HepG2 (cell line): ENCODE results near the gene DUSP9. TPM values are rescaled to one million over a fixed set of nuclear protein-coding genes. Genes with fewer than 3 reads are reported as not detected.
A peak's percentile ranks its signal among the peaks of the same experiment; 100 is the strongest.

ENCODE experiments used
- BHLHE40 ChIP-seq: IDR thresholded peaks from 2 replicates; pipeline ENCODE4 v1.6.1; 2011; ENCODE audit warnings: low read length, improper control_type of control experiment
- MIER3 ChIP-seq: IDR thresholded peaks from 2 replicates; pipeline ENCODE4 v1.6.1; 2016; ENCODE audit warnings: missing compliant biosample characterization, borderline replicate concordance
- ZNF207 ChIP-seq: fragments of 450-650 bp; IDR thresholded peaks from 2 replicates; pipeline ENCODE4 v1.6.1; 2016; ENCODE audit warnings: antibody characterized with exemption, borderline replicate concordance
- ZNF343 ChIP-seq: sonication (generic); formaldehyde crosslinking; IDR thresholded peaks from 2 replicates; pipeline ENCODE4 v1.4.0; 2020; ENCODE audit warnings: mild to moderate bottlenecking, missing genetic modification reagents
- ZNF720 ChIP-seq: sonication (generic); formaldehyde crosslinking; IDR thresholded peaks from 2 replicates; pipeline ENCODE4 v1.4.0; 2020; ENCODE audit warnings: missing genetic modification reagents
- ZNF878 ChIP-seq: sonication (generic); formaldehyde crosslinking; IDR thresholded peaks from 2 replicates; pipeline ENCODE4 v1.8.1; 2023; ENCODE audit warnings: mild to moderate bottlenecking, missing genetic modification reagents, moderate library complexity
- polyA plus RNA-seq, 8 experiments: library from polyadenylated mRNA; depleted of rRNA in 3 of 8; stranded (reverse) in 7 of 8; unstranded in 1 of 8; fragments of >200 nt; fragmentation: Illumina TruSeq in 4 of 8; extraction: Trizol in 4 of 8; gene quantifications; 2 replicates each; pipeline versions ENCODE4 v1.2.1 to v1.2.3, GENCODE V29; 2011 to 2016; ENCODE audit warnings: low read depth in 4 of 8, missing spikeins in 1 of 8, mixed read lengths in 1 of 8; ENCODE audit not compliant: insufficient read depth in 1 of 8
- total RNA-seq, 5 experiments: library from RNA; depleted of rRNA; stranded (reverse); fragments of >200 nt; fragmentation: Illumina TruSeq; extraction: Trizol; gene quantifications; 2 replicates each; pipeline ENCODE4 v1.2.3, GENCODE V29; 2016; ENCODE audit warnings: low read depth in 1 of 5
- TF ChIP-seq, protein P1 (sequence below): sonication (generic); formaldehyde crosslinking; IDR thresholded peaks from 2 replicates; pipeline ENCODE4 v1.4.0; 2020; ENCODE audit warnings: missing genetic modification reagents
- TF ChIP-seq, protein P2 (sequence below): IDR thresholded peaks from 2 replicates; pipeline ENCODE4 v1.6.1; 2016; ENCODE audit warnings: low read depth, missing genetic modification reagents, missing compliant biosample characterization
- TF ChIP-seq, protein P3 (sequence below): sonication (generic); formaldehyde crosslinking; IDR thresholded peaks from 2 replicates; pipeline ENCODE4 v1.5.1; 2020; ENCODE audit warnings: mild to moderate bottlenecking, missing genetic modification reagents
- TF ChIP-seq, protein P4 (sequence below): sonication (generic); formaldehyde crosslinking; IDR thresholded peaks from 2 replicates; pipeline ENCODE4 v1.9.0; 2021; ENCODE audit warnings: missing genetic modification reagents, borderline replicate concordance
- TF ChIP-seq, protein P5 (sequence below): sonication (generic); formaldehyde crosslinking; IDR thresholded peaks from 2 replicates; pipeline ENCODE4 v1.9.0; 2021; ENCODE audit warnings: missing genetic modification reagents, mild to moderate bottlenecking, borderline replicate concordance
- TF ChIP-seq, protein P6 (sequence below): sonication (generic); formaldehyde crosslinking; IDR thresholded peaks from 2 replicates; pipeline ENCODE4 v1.8.0; 2022; ENCODE audit warnings: mild to moderate bottlenecking, missing genetic modification reagents

Gene DUSP9
- total and polyA plus RNA-seq, 2 of the 13 experiments (the other 11 are each of a cell fraction or from before 2014, with no cell fraction given) = 235 to 435 TPM

DNA sequence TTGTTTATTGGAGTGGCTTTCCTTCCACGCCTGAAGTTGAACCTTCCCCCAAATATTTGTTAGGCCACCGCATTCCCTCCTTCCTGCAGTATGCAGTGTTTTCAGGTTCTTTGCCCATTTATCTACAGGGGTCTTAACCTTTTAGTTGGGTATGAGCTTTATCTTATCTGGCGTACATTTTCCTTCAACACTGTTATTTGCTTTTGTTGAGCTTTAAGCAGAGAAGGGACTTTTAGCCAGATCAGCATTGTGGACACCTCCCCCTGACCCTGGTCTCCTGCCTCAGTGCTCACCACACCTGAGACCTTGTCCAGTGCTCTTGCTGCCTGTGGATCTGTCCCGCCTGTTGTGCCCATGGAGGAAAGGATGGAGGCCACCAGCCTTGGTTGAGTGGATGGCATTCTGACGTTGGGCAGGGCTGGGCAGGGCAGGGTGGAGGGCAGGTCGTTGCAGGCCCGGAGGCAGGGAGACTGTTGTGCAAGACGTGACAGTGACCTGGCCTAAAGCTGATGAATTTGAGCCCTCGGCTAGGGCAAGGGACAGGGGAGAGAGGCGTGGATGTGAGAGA, 998 bp upstream of the DUSP9 start (continued):
- TF ChIP-seq, protein P1, sequence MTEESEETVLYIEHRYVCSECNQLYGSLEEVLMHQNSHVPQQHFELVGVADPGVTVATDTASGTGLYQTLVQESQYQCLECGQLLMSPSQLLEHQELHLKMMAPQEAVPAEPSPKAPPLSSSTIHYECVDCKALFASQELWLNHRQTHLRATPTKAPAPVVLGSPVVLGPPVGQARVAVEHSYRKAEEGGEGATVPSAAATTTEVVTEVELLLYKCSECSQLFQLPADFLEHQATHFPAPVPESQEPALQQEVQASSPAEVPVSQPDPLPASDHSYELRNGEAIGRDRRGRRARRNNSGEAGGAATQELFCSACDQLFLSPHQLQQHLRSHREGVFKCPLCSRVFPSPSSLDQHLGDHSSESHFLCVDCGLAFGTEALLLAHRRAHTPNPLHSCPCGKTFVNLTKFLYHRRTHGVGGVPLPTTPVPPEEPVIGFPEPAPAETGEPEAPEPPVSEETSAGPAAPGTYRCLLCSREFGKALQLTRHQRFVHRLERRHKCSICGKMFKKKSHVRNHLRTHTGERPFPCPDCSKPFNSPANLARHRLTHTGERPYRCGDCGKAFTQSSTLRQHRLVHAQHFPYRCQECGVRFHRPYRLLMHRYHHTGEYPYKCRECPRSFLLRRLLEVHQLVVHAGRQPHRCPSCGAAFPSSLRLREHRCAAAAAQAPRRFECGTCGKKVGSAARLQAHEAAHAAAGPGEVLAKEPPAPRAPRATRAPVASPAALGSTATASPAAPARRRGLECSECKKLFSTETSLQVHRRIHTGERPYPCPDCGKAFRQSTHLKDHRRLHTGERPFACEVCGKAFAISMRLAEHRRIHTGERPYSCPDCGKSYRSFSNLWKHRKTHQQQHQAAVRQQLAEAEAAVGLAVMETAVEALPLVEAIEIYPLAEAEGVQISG = no peak
- TF ChIP-seq ZNF720 (CRISPR knock-in tag) = no peak
- TF ChIP-seq ZNF878 (CRISPR knock-in tag) = no peak
- TF ChIP-seq, protein P2, sequence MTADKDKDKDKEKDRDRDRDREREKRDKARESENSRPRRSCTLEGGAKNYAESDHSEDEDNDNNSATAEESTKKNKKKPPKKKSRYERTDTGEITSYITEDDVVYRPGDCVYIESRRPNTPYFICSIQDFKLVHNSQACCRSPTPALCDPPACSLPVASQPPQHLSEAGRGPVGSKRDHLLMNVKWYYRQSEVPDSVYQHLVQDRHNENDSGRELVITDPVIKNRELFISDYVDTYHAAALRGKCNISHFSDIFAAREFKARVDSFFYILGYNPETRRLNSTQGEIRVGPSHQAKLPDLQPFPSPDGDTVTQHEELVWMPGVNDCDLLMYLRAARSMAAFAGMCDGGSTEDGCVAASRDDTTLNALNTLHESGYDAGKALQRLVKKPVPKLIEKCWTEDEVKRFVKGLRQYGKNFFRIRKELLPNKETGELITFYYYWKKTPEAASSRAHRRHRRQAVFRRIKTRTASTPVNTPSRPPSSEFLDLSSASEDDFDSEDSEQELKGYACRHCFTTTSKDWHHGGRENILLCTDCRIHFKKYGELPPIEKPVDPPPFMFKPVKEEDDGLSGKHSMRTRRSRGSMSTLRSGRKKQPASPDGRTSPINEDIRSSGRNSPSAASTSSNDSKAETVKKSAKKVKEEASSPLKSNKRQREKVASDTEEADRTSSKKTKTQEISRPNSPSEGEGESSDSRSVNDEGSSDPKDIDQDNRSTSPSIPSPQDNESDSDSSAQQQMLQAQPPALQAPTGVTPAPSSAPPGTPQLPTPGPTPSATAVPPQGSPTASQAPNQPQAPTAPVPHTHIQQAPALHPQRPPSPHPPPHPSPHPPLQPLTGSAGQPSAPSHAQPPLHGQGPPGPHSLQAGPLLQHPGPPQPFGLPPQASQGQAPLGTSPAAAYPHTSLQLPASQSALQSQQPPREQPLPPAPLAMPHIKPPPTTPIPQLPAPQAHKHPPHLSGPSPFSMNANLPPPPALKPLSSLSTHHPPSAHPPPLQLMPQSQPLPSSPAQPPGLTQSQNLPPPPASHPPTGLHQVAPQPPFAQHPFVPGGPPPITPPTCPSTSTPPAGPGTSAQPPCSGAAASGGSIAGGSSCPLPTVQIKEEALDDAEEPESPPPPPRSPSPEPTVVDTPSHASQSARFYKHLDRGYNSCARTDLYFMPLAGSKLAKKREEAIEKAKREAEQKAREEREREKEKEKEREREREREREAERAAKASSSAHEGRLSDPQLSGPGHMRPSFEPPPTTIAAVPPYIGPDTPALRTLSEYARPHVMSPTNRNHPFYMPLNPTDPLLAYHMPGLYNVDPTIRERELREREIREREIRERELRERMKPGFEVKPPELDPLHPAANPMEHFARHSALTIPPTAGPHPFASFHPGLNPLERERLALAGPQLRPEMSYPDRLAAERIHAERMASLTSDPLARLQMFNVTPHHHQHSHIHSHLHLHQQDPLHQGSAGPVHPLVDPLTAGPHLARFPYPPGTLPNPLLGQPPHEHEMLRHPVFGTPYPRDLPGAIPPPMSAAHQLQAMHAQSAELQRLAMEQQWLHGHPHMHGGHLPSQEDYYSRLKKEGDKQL (CRISPR knock-in tag) = 0 out of 2 replicates have a peak, but pooled peaks have one; percentile 21
- TF ChIP-seq, protein P3, sequence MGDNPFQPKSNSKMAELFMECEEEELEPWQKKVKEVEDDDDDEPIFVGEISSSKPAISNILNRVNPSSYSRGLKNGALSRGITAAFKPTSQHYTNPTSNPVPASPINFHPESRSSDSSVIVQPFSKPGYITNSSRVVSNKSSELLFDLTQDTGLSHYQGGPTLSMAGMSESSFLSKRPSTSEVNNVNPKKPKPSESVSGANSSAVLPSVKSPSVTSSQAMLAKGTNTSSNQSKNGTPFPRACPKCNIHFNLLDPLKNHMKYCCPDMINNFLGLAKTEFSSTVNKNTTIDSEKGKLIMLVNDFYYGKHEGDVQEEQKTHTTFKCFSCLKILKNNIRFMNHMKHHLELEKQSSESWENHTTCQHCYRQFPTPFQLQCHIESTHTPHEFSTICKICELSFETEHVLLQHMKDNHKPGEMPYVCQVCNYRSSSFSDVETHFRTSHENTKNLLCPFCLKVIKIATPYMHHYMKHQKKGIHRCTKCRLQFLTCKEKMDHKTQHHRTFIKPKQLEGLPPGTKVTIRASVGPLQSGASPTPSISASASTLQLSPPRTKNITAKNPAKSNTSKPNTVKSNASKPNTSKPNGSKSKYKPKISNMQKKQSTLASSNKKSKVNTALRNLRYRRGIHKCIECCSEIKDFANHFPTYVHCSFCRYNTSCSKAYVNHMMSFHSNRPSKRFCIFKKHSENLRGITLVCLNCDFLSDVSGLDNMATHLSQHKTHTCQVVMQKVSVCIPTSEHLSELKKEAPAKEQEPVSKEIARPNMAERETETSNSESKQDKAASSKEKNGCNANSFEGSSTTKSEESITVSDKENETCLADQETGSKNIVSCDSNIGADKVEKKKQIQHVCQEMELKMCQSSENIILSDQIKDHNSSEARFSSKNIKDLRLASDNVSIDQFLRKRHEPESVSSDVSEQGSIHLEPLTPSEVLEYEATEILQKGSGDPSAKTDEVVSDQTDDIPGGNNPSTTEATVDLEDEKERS (CRISPR knock-in tag) = no peak
- TF ChIP-seq ZNF343 (CRISPR knock-in tag) = no peak
- TF ChIP-seq, protein P4, sequence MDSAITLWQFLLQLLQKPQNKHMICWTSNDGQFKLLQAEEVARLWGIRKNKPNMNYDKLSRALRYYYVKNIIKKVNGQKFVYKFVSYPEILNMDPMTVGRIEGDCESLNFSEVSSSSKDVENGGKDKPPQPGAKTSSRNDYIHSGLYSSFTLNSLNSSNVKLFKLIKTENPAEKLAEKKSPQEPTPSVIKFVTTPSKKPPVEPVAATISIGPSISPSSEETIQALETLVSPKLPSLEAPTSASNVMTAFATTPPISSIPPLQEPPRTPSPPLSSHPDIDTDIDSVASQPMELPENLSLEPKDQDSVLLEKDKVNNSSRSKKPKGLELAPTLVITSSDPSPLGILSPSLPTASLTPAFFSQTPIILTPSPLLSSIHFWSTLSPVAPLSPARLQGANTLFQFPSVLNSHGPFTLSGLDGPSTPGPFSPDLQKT (CRISPR knock-in tag) = no peak
- TF ChIP-seq, protein P5, sequence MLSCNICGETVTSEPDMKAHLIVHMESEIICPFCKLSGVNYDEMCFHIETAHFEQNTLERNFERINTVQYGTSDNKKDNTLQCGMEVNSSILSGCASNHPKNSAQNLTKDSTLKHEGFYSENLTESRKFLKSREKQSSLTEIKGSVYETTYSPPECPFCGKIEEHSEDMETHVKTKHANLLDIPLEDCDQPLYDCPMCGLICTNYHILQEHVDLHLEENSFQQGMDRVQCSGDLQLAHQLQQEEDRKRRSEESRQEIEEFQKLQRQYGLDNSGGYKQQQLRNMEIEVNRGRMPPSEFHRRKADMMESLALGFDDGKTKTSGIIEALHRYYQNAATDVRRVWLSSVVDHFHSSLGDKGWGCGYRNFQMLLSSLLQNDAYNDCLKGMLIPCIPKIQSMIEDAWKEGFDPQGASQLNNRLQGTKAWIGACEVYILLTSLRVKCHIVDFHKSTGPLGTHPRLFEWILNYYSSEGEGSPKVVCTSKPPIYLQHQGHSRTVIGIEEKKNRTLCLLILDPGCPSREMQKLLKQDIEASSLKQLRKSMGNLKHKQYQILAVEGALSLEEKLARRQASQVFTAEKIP = no peak
- TF ChIP-seq, protein P6, sequence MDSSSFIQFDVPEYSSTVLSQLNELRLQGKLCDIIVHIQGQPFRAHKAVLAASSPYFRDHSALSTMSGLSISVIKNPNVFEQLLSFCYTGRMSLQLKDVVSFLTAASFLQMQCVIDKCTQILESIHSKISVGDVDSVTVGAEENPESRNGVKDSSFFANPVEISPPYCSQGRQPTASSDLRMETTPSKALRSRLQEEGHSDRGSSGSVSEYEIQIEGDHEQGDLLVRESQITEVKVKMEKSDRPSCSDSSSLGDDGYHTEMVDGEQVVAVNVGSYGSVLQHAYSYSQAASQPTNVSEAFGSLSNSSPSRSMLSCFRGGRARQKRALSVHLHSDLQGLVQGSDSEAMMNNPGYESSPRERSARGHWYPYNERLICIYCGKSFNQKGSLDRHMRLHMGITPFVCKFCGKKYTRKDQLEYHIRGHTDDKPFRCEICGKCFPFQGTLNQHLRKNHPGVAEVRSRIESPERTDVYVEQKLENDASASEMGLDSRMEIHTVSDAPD (CRISPR knock-in tag) = no peak
- no peak for TF ChIP-seq ZNF207
- no peak for TF ChIP-seq BHLHE40
- TF ChIP-seq MIER3 = no peak
